ENCODE results near the gene PVALB.
A peak's percentile ranks its signal among the peaks of the same experiment; 100 is the strongest.
"Not testable (repeated sequence)": the region's sequence is repeated elsewhere in the genome, so short reads cannot be mapped to it uniquely, and the experiment has no call there.

Gene PVALB

GRCh38 chr22:36758792-36759271 lies 58.0 kb downstream of the PVALB start:
- no peak for DNase-seq (ENCODE audit: low read depth)
- TF ChIP-seq CTCF (conservative IDR thresholded peaks at IDR 0.05; ENCODE audit: low read length), result no peak
- no peak overlapping the region for H3K4me3 ChIP-seq (ENCODE audit: low read length)

GRCh38 chr22:36757668-36758211 lies 59.1 kb downstream of the PVALB start:
- TF ChIP-seq CTCF (conservative IDR thresholded peaks at IDR 0.05; ENCODE audit: low read length), result peak; percentile 81
- H3K4me3 ChIP-seq (ENCODE audit: low read length), result no peak overlapping the region
- DNase-seq (ENCODE audit: low read depth), result peak; percentile 73

- no peak for DNase-seq (ENCODE audit: low read depth)
- no peak for TF ChIP-seq CTCF (conservative IDR thresholded peaks at IDR 0.05; ENCODE audit: low read length)
- no peak overlapping the region for H3K4me3 ChIP-seq (ENCODE audit: low read length)
Measured at GRCh38 chr22:36756746-36757655, 59.8 kb downstream of the PVALB start.

- DNase-seq (ENCODE audit: low read depth), result no peak
- no peak overlapping the region for H3K4me3 ChIP-seq (ENCODE audit: low read length)
- TF ChIP-seq CTCF (conservative IDR thresholded peaks at IDR 0.05; ENCODE audit: low read length), result no peak
Measured at GRCh38 chr22:36756031-36756430, 60.8 kb downstream of the PVALB start.

- no peak overlapping the region for H3K4me3 ChIP-seq (ENCODE audit: low read length)
- no peak for TF ChIP-seq CTCF (conservative IDR thresholded peaks at IDR 0.05; ENCODE audit: low read length)
- DNase-seq (ENCODE audit: low read depth), result no peak
Measured at GRCh38 chr22:36755316-36755715, 61.5 kb downstream of the PVALB start.

- not testable (repeated sequence) for DNase-seq (ENCODE audit: low read depth); H3K4me3 ChIP-seq (ENCODE audit: low read length)
Measured at GRCh38 chr22:36754881-36755280, 62.0 kb downstream of the PVALB start.

- no peak for TF ChIP-seq CTCF (conservative IDR thresholded peaks at IDR 0.05; ENCODE audit: low read length)
- no peak overlapping the region for H3K4me3 ChIP-seq (ENCODE audit: low read length)
- DNase-seq (ENCODE audit: low read depth), result no peak
Measured at GRCh38 chr22:36753916-36754315, 62.9 kb downstream of the PVALB start.
